Inflammatory macrophage treated with lipopolysaccharide for 4 hours (primary cell): ENCODE data around the gene STK24.

ENCODE experiments used
- DNase-seq: peaks from one replicate; pipeline ENCODE4 v3.0.0-alpha.2; 2020

STK24 gene

GRCh38 chr13:98446234-98446621, 130.7 kb downstream of the STK24 start:
- DNase-seq = no peak

- peak; percentile 48 for DNase-seq
Observed at GRCh38 chr13:98445340-98446233, 131.3 kb downstream of the STK24 start.

GRCh38 chr13:98444381-98444780, 132.5 kb downstream of the STK24 start:
- no peak for DNase-seq

GRCh38 chr13:98443800-98444325, 133.0 kb downstream of the STK24 start:
- DNase-seq = no peak

- DNase-seq = peak; percentile 45
Observed at GRCh38 chr13:98443329-98443728, 133.6 kb downstream of the STK24 start.

- no peak for DNase-seq
Observed at GRCh38 chr13:98442391-98443230, 134.3 kb downstream of the STK24 start.

- no peak for DNase-seq
Observed at GRCh38 chr13:98441056-98441676, 135.7 kb downstream of the STK24 start.

- DNase-seq = no peak
Observed at GRCh38 chr13:98440390-98441055, 136.4 kb downstream of the STK24 start.

GRCh38 chr13:98439896-98440295, 137.0 kb downstream of the STK24 start:
- no peak for DNase-seq

- no peak for DNase-seq
Observed at GRCh38 chr13:98439126-98439828, 137.6 kb downstream of the STK24 start.

- no peak for DNase-seq
Observed at GRCh38 chr13:98438246-98439125, 138.4 kb downstream of the STK24 start.

GRCh38 chr13:98436233-98436910, 140.5 kb downstream of the STK24 start:
- no peak for DNase-seq

GRCh38 chr13:98435376-98435775, 141.5 kb downstream of the STK24 start:
- no peak for DNase-seq

GRCh38 chr13:98434060-98434459, 142.8 kb downstream of the STK24 start:
- no peak for DNase-seq

GRCh38 chr13:98433654-98434053, 143.3 kb downstream of the STK24 start:
- no peak for DNase-seq

- no peak for DNase-seq
Observed at GRCh38 chr13:98432638-98433037, 144.3 kb downstream of the STK24 start.

- DNase-seq = no peak
Observed at GRCh38 chr13:98429977-98430736, 146.8 kb downstream of the STK24 start.

GRCh38 chr13:98429531-98429930, 147.4 kb downstream of the STK24 start:
- no peak for DNase-seq

- no peak for DNase-seq
Observed at GRCh38 chr13:98429081-98429480, 147.8 kb downstream of the STK24 start.
